CD4-positive, alpha-beta T cell treated with Interferon gamma for 1 hour (primary cell): Measurements from ENCODE around the gene BCAS3.
"Not testable (repeated sequence)": the region's sequence is repeated elsewhere in the genome, so short reads cannot be mapped to it uniquely, and the experiment has no call there.

ENCODE experiments used
- DNase-seq: peaks from one replicate; pipeline ENCODE4 v3.0.0-alpha.2; 2020

BCAS3 gene

GRCh38 chr17:60804831-60805230, 127.2 kb downstream of the BCAS3 start:
- no peak for DNase-seq

GRCh38 chr17:60809421-60809820, 131.8 kb downstream of the BCAS3 start:
- no peak for DNase-seq

GRCh38 chr17:60814941-60815340, 137.3 kb downstream of the BCAS3 start:
- not testable (repeated sequence) for DNase-seq

- DNase-seq: no peak
Measured at GRCh38 chr17:60817192-60817591, 139.5 kb downstream of the BCAS3 start.

- no peak for DNase-seq
Measured at GRCh38 chr17:60819447-60820130, 141.9 kb downstream of the BCAS3 start.

- DNase-seq: no peak
Measured at GRCh38 chr17:60823515-60823914, 145.9 kb downstream of the BCAS3 start.

- no peak for DNase-seq
Measured at GRCh38 chr17:60825351-60825750, 147.7 kb downstream of the BCAS3 start.

- DNase-seq: no peak
Measured at GRCh38 chr17:60827943-60828342, 150.3 kb downstream of the BCAS3 start.

GRCh38 chr17:60832151-60832585, 154.5 kb downstream of the BCAS3 start:
- DNase-seq: no peak

GRCh38 chr17:60832631-60833030, 155.0 kb downstream of the BCAS3 start:
- no peak for DNase-seq

GRCh38 chr17:60840456-60840855, 162.8 kb downstream of the BCAS3 start:
- no peak for DNase-seq

- no peak for DNase-seq
Measured at GRCh38 chr17:60845012-60845411, 167.4 kb downstream of the BCAS3 start.

GRCh38 chr17:60846175-60846574, 168.5 kb downstream of the BCAS3 start:
- no peak for DNase-seq

GRCh38 chr17:60851181-60851580, 173.5 kb downstream of the BCAS3 start:
- no peak for DNase-seq

GRCh38 chr17:60857556-60858080, 180.0 kb downstream of the BCAS3 start:
- DNase-seq: no peak

GRCh38 chr17:60862482-60862881, 184.8 kb downstream of the BCAS3 start:
- DNase-seq: no peak

- no peak for DNase-seq
Measured at GRCh38 chr17:60863892-60864707, 186.4 kb downstream of the BCAS3 start.

- no peak for DNase-seq
Measured at GRCh38 chr17:60864708-60865005, 187.0 kb downstream of the BCAS3 start.

- DNase-seq: no peak
Measured at GRCh38 chr17:60874772-60875171, 197.1 kb downstream of the BCAS3 start.

- not testable (repeated sequence) for DNase-seq
Measured at GRCh38 chr17:60886731-60887613, 209.3 kb downstream of the BCAS3 start.

GRCh38 chr17:60887614-60888028, 210.0 kb downstream of the BCAS3 start:
- no peak for DNase-seq

- no peak for DNase-seq
Measured at GRCh38 chr17:60888812-60889709, 211.4 kb downstream of the BCAS3 start.
